Spleen (tissue), 11 donors: Measurements from ENCODE around the gene ROBO1. TPM values are rescaled to one million over a fixed set of nuclear protein-coding genes. Genes with fewer than 3 reads are reported as not detected.

ENCODE experiments used
- DNase-seq: peaks from one replicate; pipeline ENCODE4 v3.0.0-alpha.2; 2020
- H3K27ac ChIP-seq, 8 donors: fragments of 200-600 bp; sonication (generic) in 7 of 8; 1 replicate in 4 of 8; 2 replicates in 4 of 8; pipeline versions ENCODE4 v1.5.0 to v1.8.0; 2016 to 2021; ENCODE audit warnings: inconsistent platforms in 4 of 8, mild to moderate bottlenecking in 4 of 8, moderate library complexity in 1 of 8
- H3K27me3 ChIP-seq, 7 donors: fragments of 200-600 bp; sonication (generic) in 6 of 7; replicated peaks in 1 of 7; 1 replicate in 4 of 7; 2 replicates in 3 of 7; pipeline versions ENCODE4 v1.5.0 to v1.8.0; 2016 to 2021; ENCODE audit warnings: inconsistent platforms in 3 of 7, mild to moderate bottlenecking in 1 of 7
- H3K36me3 ChIP-seq, 6 donors: fragments of 200-600 bp; sonication (generic) in 5 of 6; 1 replicate in 4 of 6; 2 replicates in 2 of 6; pipeline versions ENCODE4 v1.5.0 to v1.8.0; 2016 to 2021; ENCODE audit warnings: inconsistent platforms in 2 of 6
- H3K4me1 ChIP-seq, 6 donors: fragments of 200-600 bp; sonication (generic) in 5 of 6; 1 replicate in 3 of 6; 2 replicates in 3 of 6; pipeline versions ENCODE4 v1.5.0 to v1.8.0; 2016 to 2021; ENCODE audit warnings: inconsistent platforms in 3 of 6
- H3K4me3 ChIP-seq, 8 donors: fragments of 200-600 bp; sonication (generic) in 7 of 8; 1 replicate in 4 of 8; 2 replicates in 4 of 8; pipeline versions ENCODE4 v1.5.0 to v1.8.0; 2016 to 2021; ENCODE audit warnings: inconsistent platforms in 4 of 8, mild to moderate bottlenecking in 4 of 8, moderate library complexity in 2 of 8
- H3K9me3 ChIP-seq, 8 donors: fragments of 200-600 bp; sonication (generic) in 7 of 8; 1 replicate in 4 of 8; 2 replicates in 4 of 8; pipeline versions ENCODE4 v1.5.0 to v1.8.0; 2016 to 2021; ENCODE audit warnings: inconsistent platforms in 4 of 8
- POLR2A ChIP-seq, 3 donors: fragments of 450-650 bp; IDR thresholded peaks; one replicate each; pipeline ENCODE4 v1.5.1; 2017; ENCODE audit warnings: antibody characterized with exemption in 3 of 3, mild to moderate bottlenecking in 1 of 3
- POLR2AphosphoS5 ChIP-seq, 3 donors: sonication (generic); formaldehyde crosslinking; IDR thresholded peaks; one replicate each; pipeline ENCODE4 v1.5.1; 2017; ENCODE audit warnings: antibody characterized with exemption in 3 of 3
- WGBS, 5 donors: extraction: QIAGEN DNeasy Blood & Tissue Kit in 3 of 5; methylation state at CpG; one replicate each; pipeline versions ENCODE4 v1.1.5 to v1.1.7; 2013 to 2018; 5-methylcytosine and 5-hydroxymethylcytosine counted together
- intact Hi-C: fragments of 100-400 bp; cut with DNase I; formaldehyde crosslinking; loops from one replicate; pipeline ENCODE4 v1.15.0; 2023; ENCODE audit warnings: low total_unique reads
- polyA plus RNA-seq, 3 donors: library from polyadenylated mRNA; stranded (reverse); fragments of 200-250 nt; gene quantifications; one replicate each; pipeline ENCODE4 v1.2.1, GENCODE V29; 2013
- total RNA-seq, 7 donors: library from RNA; depleted of rRNA in 3 of 7; stranded (reverse); fragments of >200 nt in 3 of 7; fragmentation: NEBNext Ultra II Directional in 4 of 7; extraction: Animal tissue kit (Norgen Biotek cat#: 25700) in 4 of 7; gene quantifications; one replicate each; pipeline versions ENCODE4 v1.1.0 to v1.2.1, GENCODE V29; 2016 to 2021
- TF ChIP-seq, protein P1 (sequence below), 11 experiments: fragments of 200-600 bp in 7 of 11; fragments of 450-650 bp in 4 of 11; sonication (generic) in 4 of 11; IDR thresholded peaks in 8 of 11; conservative IDR thresholded peaks in 3 of 11; 1 replicate in 7 of 11; 2 replicates in 4 of 11; pipeline versions ENCODE4 v1.4.0 to v1.8.0; 2016 to 2021; ENCODE audit warnings: antibody characterized with exemption in 11 of 11, inconsistent platforms in 4 of 11, mild to moderate bottlenecking in 1 of 11
- donor health status: healthy with polysubstance abuse.
- donor health status: DM: no; HTN: no; CAD: no; lungs with moderate emphysema.
- donor health status: DM: no; HTN: no; CAD: no.
- donor health status: Bipolar disorder and iron deficiency.
- donor health status: healthy.
- donor health status: DM: no; HTN: no; CAD: no.
- donor health status: DM: yes; HTN: yes; CAD: no.

ROBO1 gene
- total and polyA plus RNA-seq, 10 donors, result 3.4 to 37.3 (median 26.0) TPM

DNA sequence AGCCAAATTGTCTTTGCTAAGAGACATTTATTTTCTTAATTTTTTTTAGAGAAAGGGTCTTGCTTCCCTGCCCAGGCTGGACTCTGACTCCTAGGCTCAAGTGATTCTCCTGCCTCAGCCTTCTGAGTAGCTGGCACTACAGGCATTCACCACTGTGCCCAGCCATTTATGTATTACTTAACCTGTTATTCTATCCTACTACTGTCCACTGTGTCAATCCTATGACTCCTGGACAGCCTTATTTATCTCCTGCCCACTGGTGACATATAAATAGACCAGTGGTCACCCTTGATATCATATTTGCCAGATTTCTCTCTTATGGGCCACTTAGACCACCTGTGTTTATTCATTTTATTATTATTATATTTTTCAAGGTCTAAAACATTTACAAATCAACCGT is 161.4 kb downstream of the ROBO1 start:
- H3K27ac ChIP-seq, result no peak overlapping the region
- H3K4me3 ChIP-seq, result no peak overlapping the region
- TF ChIP-seq POLR2A (IDR thresholded peaks at IDR 0.05), result no peak
- TF ChIP-seq POLR2AphosphoS5 (IDR thresholded peaks at IDR 0.05), result no peak
- TF ChIP-seq, protein P1, sequence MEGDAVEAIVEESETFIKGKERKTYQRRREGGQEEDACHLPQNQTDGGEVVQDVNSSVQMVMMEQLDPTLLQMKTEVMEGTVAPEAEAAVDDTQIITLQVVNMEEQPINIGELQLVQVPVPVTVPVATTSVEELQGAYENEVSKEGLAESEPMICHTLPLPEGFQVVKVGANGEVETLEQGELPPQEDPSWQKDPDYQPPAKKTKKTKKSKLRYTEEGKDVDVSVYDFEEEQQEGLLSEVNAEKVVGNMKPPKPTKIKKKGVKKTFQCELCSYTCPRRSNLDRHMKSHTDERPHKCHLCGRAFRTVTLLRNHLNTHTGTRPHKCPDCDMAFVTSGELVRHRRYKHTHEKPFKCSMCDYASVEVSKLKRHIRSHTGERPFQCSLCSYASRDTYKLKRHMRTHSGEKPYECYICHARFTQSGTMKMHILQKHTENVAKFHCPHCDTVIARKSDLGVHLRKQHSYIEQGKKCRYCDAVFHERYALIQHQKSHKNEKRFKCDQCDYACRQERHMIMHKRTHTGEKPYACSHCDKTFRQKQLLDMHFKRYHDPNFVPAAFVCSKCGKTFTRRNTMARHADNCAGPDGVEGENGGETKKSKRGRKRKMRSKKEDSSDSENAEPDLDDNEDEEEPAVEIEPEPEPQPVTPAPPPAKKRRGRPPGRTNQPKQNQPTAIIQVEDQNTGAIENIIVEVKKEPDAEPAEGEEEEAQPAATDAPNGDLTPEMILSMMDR (IDR thresholded peaks at IDR 0.05 in 8 of 11, conservative IDR thresholded peaks at IDR 0.05 in 3 of 11), result no peak
- no peak for DNase-seq
- H3K4me1 ChIP-seq, result no peaks in the 10 kb centered on the region
- H3K36me3 ChIP-seq, result no peaks in the 10 kb centered on the region
- 70 to 87% (median 82%) methylated on average over 1 of the region's 1 CpG for WGBS, 5 donors
- intact Hi-C loops, result no loop called here
- peaks cover 0 to 7% (median 4%) of the 10 kb centered on the region in 8 donors for H3K9me3 ChIP-seq
- H3K27me3 ChIP-seq, result no peaks in the 10 kb centered on the region

DNA sequence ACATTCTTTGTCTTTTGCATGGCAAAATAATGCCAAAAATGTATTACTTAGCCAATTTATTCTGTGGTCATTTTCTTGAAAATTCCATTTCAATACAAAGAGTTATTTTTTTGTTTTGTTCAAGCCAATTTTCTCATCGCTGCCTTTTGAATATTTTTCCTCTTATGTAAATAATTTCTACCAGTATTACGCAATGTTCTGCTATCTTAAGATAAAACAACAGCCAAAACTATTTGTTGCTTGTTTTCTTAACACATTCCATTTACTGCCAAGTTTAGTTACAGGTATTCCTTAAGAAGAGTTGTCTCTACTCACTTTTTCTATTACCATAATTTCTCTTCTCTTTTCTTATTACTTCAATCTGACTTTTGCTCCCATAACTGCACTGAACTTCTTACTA is 163.1 kb downstream of the ROBO1 start:
- DNase-seq, result no peak
- Histone ChIP-seq H3K36me3 (no peaks in the 10 kb centered on the region), H3K27ac (no peak overlapping the region), H3K4me3 (no peak overlapping the region), H3K27me3 (no peaks in the 10 kb centered on the region), H3K9me3 (peaks cover 0 to 4% (median 0%) of the 10 kb centered on the region in 8 donors), H3K4me1 (no peaks in the 10 kb centered on the region)
- TF ChIP-seq, protein P1 (IDR thresholded peaks at IDR 0.05 in 8 of 11, conservative IDR thresholded peaks at IDR 0.05 in 3 of 11), result no peak
- TF ChIP-seq POLR2A (IDR thresholded peaks at IDR 0.05), result no peak
- TF ChIP-seq POLR2AphosphoS5 (IDR thresholded peaks at IDR 0.05), result no peak
- whole genome bisulfite sequencing, 5 donors, result 63 to 77% (median 70%) methylated on average over 2 of the region's 2 CpGs
- intact Hi-C loops, result no loop called here

DNA sequence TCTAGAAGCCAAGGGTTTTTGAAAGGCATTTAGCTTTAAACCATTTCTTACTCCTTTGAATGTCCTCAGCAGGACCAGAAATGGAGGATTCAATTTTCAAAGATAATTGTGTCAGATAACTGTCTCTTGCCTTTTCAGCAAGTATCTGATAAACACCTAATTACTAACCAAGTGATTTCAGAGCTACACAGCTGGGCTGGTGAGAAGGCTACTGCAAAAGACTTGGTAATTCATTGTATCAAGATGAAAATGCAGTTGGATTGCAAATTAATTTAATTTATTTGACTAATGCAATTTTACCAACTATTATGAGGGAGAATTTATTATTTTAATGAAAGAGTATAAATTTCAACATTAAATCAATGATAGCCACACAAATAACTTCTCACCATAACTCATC is 165.4 kb downstream of the ROBO1 start:
- intact Hi-C loops, result no loop called here
- H3K36me3 ChIP-seq, result no peaks in the 10 kb centered on the region
- H3K9me3 ChIP-seq, result no peaks in the 10 kb centered on the region
- H3K27me3 ChIP-seq, result no peaks in the 10 kb centered on the region
- no peak for DNase-seq
- TF ChIP-seq POLR2AphosphoS5 (IDR thresholded peaks at IDR 0.05) (no peak), POLR2A (IDR thresholded peaks at IDR 0.05) (no peak)
- TF ChIP-seq, protein P1 (IDR thresholded peaks at IDR 0.05 in 8 of 11, conservative IDR thresholded peaks at IDR 0.05 in 3 of 11), result no peak
- no peak overlapping the region for H3K4me3 ChIP-seq
- no peak overlapping the region for H3K27ac ChIP-seq
- no peaks in the 10 kb centered on the region for H3K4me1 ChIP-seq

DNA sequence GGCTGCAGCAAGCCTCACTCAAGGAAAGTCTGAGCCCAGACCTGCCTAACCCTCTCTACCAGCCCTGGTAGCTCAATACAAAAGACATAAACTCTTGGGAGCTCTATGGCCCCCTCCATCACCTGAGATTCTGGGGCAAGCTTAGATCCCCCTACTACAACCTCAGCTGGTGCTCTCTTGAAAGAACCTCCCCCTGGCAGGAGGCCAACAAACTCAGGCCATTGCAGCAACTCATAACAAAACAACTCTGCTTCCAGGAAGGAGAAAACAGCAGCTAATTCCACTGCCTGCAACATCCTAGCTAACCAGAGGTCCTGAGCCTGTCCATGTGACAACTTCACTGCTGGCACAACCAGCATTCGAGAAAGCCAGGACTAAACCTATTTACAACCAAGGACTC is 169.2 kb downstream of the ROBO1 start:
- TF ChIP-seq, protein P1 (IDR thresholded peaks at IDR 0.05 in 8 of 11, conservative IDR thresholded peaks at IDR 0.05 in 3 of 11), result no peak
- TF ChIP-seq POLR2A (IDR thresholded peaks at IDR 0.05), result no peak
- no peak for TF ChIP-seq POLR2AphosphoS5 (IDR thresholded peaks at IDR 0.05)
- H3K27ac ChIP-seq, result no peak overlapping the region
- H3K27me3 ChIP-seq, result no peaks in the 10 kb centered on the region
- H3K9me3 ChIP-seq, result no peaks in the 10 kb centered on the region
- H3K36me3 ChIP-seq, result no peaks in the 10 kb centered on the region
- intact Hi-C loops, result no loop called here
- H3K4me1 ChIP-seq, result no peaks in the 10 kb centered on the region
- H3K4me3 ChIP-seq, result no peak overlapping the region
- 47 to 62% (median 50%) methylated on average over 1 of the region's 1 CpG for WGBS, 5 donors
- DNase-seq, result no peak
